MM.1S (cell line): ENCODE results near the gene EML1.

Experiments used
- CTCF ChIP-seq: fragments of 300-600 bp; sonication (generic); IDR thresholded peaks from 2 replicates; pipeline ENCODE4 v1.5.1; 2016; ENCODE audit warnings: antibody characterized with exemption, low read length, mixed read lengths
- EZH2 ChIP-seq: fragments of 300-600 bp; sonication (generic); optimal IDR thresholded peaks from 2 replicates; pipeline ENCODE3; 2017; ENCODE audit warnings: low read depth, mild to moderate bottlenecking, antibody characterized with exemption, low read length, mixed read lengths
- EZH2phosphoT487 ChIP-seq: fragments of 300-600 bp; sonication (generic); IDR thresholded peaks from 2 replicates; pipeline ENCODE4 v1.6.1; 2018; ENCODE audit warnings: antibody characterized with exemption, low read length

GRCh38 chr14:99744199-99744872 lies 48.9 kb upstream of the EML1 start:
- no peak for TF ChIP-seq CTCF
- no peak for TF ChIP-seq EZH2phosphoT487
- TF ChIP-seq EZH2: no peak
